ENCODE measurements around the gene FHIT.

Gene FHIT

GRCh38 chr3:60810881-60811280 lies 440.4 kb downstream of the FHIT start:
- Histone ChIP-seq H3K9me3 (ENCODE audit: control insufficient read depth, insufficient read depth, low read length) (no peaks in the 10 kb centered on the region), H3K4me1 (ENCODE audit: control insufficient read depth, insufficient read depth, low read length) (no peaks in the 10 kb centered on the region), H3K9ac (ENCODE audit: low read depth, low read length) (no peak overlapping the region), H3K4me3 (ENCODE audit: low read depth, low read length) (no peak overlapping the region), H3K36me3 (ENCODE audit: control insufficient read depth, insufficient read depth, low read length) (no peaks in the 10 kb centered on the region), H3K27me3 (ENCODE audit: control insufficient read depth, insufficient read depth, low read length) (no peaks in the 10 kb centered on the region)

- H3K36me3 ChIP-seq (ENCODE audit: control insufficient read depth, insufficient read depth, low read length), result no peaks in the 10 kb centered on the region
- no peaks in the 10 kb centered on the region for H3K27me3 ChIP-seq (ENCODE audit: control insufficient read depth, insufficient read depth, low read length)
- H3K9me3 ChIP-seq (ENCODE audit: control insufficient read depth, insufficient read depth, low read length), result no peaks in the 10 kb centered on the region
- no peaks in the 10 kb centered on the region for H3K4me1 ChIP-seq (ENCODE audit: control insufficient read depth, insufficient read depth, low read length)
- H3K9ac ChIP-seq (ENCODE audit: low read depth, low read length), result no peak overlapping the region
- no peak overlapping the region for H3K4me3 ChIP-seq (ENCODE audit: low read depth, low read length)
Observed at GRCh38 chr3:60809857-60810610, 441.2 kb downstream of the FHIT start.

GRCh38 chr3:60803216-60804173 lies 447.8 kb downstream of the FHIT start:
- H3K9me3 ChIP-seq (ENCODE audit: control insufficient read depth, insufficient read depth, low read length), result no peaks in the 10 kb centered on the region
- no peaks in the 10 kb centered on the region for H3K27me3 ChIP-seq (ENCODE audit: control insufficient read depth, insufficient read depth, low read length)
- H3K36me3 ChIP-seq (ENCODE audit: control insufficient read depth, insufficient read depth, low read length), result no peaks in the 10 kb centered on the region
- H3K4me1 ChIP-seq (ENCODE audit: control insufficient read depth, insufficient read depth, low read length), result no peaks in the 10 kb centered on the region
- H3K4me3 ChIP-seq (ENCODE audit: low read depth, low read length), result no peak overlapping the region
- no peak overlapping the region for H3K9ac ChIP-seq (ENCODE audit: low read depth, low read length)

GRCh38 chr3:60801307-60801706 lies 449.9 kb downstream of the FHIT start:
- no peaks in the 10 kb centered on the region for H3K27me3 ChIP-seq (ENCODE audit: control insufficient read depth, insufficient read depth, low read length)
- no peaks in the 10 kb centered on the region for H3K36me3 ChIP-seq (ENCODE audit: control insufficient read depth, insufficient read depth, low read length)
- H3K4me3 ChIP-seq (ENCODE audit: low read depth, low read length), result no peak overlapping the region
- no peaks in the 10 kb centered on the region for H3K9me3 ChIP-seq (ENCODE audit: control insufficient read depth, insufficient read depth, low read length)
- no peaks in the 10 kb centered on the region for H3K4me1 ChIP-seq (ENCODE audit: control insufficient read depth, insufficient read depth, low read length)
- no peak overlapping the region for H3K9ac ChIP-seq (ENCODE audit: low read depth, low read length)

- H3K9me3 ChIP-seq (ENCODE audit: control insufficient read depth, insufficient read depth, low read length), result no peaks in the 10 kb centered on the region
- H3K4me3 ChIP-seq (ENCODE audit: low read depth, low read length), result no peak overlapping the region
- no peaks in the 10 kb centered on the region for H3K27me3 ChIP-seq (ENCODE audit: control insufficient read depth, insufficient read depth, low read length)
- H3K4me1 ChIP-seq (ENCODE audit: control insufficient read depth, insufficient read depth, low read length), result no peaks in the 10 kb centered on the region
- no peak overlapping the region for H3K9ac ChIP-seq (ENCODE audit: low read depth, low read length)
- H3K36me3 ChIP-seq (ENCODE audit: control insufficient read depth, insufficient read depth, low read length), result no peaks in the 10 kb centered on the region
Observed at GRCh38 chr3:60798456-60798855, 452.8 kb downstream of the FHIT start.

- Histone ChIP-seq H3K4me3 (ENCODE audit: low read depth, low read length) (no peak overlapping the region), H3K9ac (ENCODE audit: low read depth, low read length) (no peak overlapping the region), H3K4me1 (ENCODE audit: control insufficient read depth, insufficient read depth, low read length) (no peaks in the 10 kb centered on the region), H3K27me3 (ENCODE audit: control insufficient read depth, insufficient read depth, low read length) (no peaks in the 10 kb centered on the region), H3K9me3 (ENCODE audit: control insufficient read depth, insufficient read depth, low read length) (no peaks in the 10 kb centered on the region), H3K36me3 (ENCODE audit: control insufficient read depth, insufficient read depth, low read length) (no peaks in the 10 kb centered on the region)
Observed at GRCh38 chr3:60792249-60792852, 458.9 kb downstream of the FHIT start.

- Histone ChIP-seq H3K4me1 (ENCODE audit: control insufficient read depth, insufficient read depth, low read length) (no peaks in the 10 kb centered on the region), H3K9ac (ENCODE audit: low read depth, low read length) (no peak overlapping the region), H3K36me3 (ENCODE audit: control insufficient read depth, insufficient read depth, low read length) (no peaks in the 10 kb centered on the region), H3K27me3 (ENCODE audit: control insufficient read depth, insufficient read depth, low read length) (no peaks in the 10 kb centered on the region), H3K9me3 (ENCODE audit: control insufficient read depth, insufficient read depth, low read length) (peaks cover 3% of the 10 kb centered on the region), H3K4me3 (ENCODE audit: low read depth, low read length) (no peak overlapping the region)
Observed at GRCh38 chr3:60788185-60788584, 463.1 kb downstream of the FHIT start.

- no peaks in the 10 kb centered on the region for H3K4me1 ChIP-seq (ENCODE audit: control insufficient read depth, insufficient read depth, low read length)
- H3K27me3 ChIP-seq (ENCODE audit: control insufficient read depth, insufficient read depth, low read length), result no peaks in the 10 kb centered on the region
- H3K9me3 ChIP-seq (ENCODE audit: control insufficient read depth, insufficient read depth, low read length), result peaks cover 17% of the 10 kb centered on the region
- H3K9ac ChIP-seq (ENCODE audit: low read depth, low read length), result no peak overlapping the region
- H3K36me3 ChIP-seq (ENCODE audit: control insufficient read depth, insufficient read depth, low read length), result no peaks in the 10 kb centered on the region
- no peak overlapping the region for H3K4me3 ChIP-seq (ENCODE audit: low read depth, low read length)
Observed at GRCh38 chr3:60781935-60782334, 469.3 kb downstream of the FHIT start.

GRCh38 chr3:60779637-60780036 lies 471.6 kb downstream of the FHIT start:
- Histone ChIP-seq H3K4me1 (ENCODE audit: control insufficient read depth, insufficient read depth, low read length) (no peaks in the 10 kb centered on the region), H3K9ac (ENCODE audit: low read depth, low read length) (no peak overlapping the region), H3K27me3 (ENCODE audit: control insufficient read depth, insufficient read depth, low read length) (no peaks in the 10 kb centered on the region), H3K9me3 (ENCODE audit: control insufficient read depth, insufficient read depth, low read length) (peaks cover 25% of the 10 kb centered on the region), H3K4me3 (ENCODE audit: low read depth, low read length) (no peak overlapping the region), H3K36me3 (ENCODE audit: control insufficient read depth, insufficient read depth, low read length) (no peaks in the 10 kb centered on the region)

- H3K9me3 ChIP-seq (ENCODE audit: control insufficient read depth, insufficient read depth, low read length), result peaks cover 23% of the 10 kb centered on the region
- no peaks in the 10 kb centered on the region for H3K36me3 ChIP-seq (ENCODE audit: control insufficient read depth, insufficient read depth, low read length)
- H3K9ac ChIP-seq (ENCODE audit: low read depth, low read length), result no peak overlapping the region
- H3K4me3 ChIP-seq (ENCODE audit: low read depth, low read length), result no peak overlapping the region
- H3K27me3 ChIP-seq (ENCODE audit: control insufficient read depth, insufficient read depth, low read length), result no peaks in the 10 kb centered on the region
- peaks cover 7% of the 10 kb centered on the region for H3K4me1 ChIP-seq (ENCODE audit: control insufficient read depth, insufficient read depth, low read length)
Observed at GRCh38 chr3:60775985-60776384, 475.3 kb downstream of the FHIT start.

- peaks cover 15% of the 10 kb centered on the region for H3K4me1 ChIP-seq (ENCODE audit: control insufficient read depth, insufficient read depth, low read length)
- H3K4me3 ChIP-seq (ENCODE audit: low read depth, low read length), result no peak overlapping the region
- peaks cover 15% of the 10 kb centered on the region for H3K9me3 ChIP-seq (ENCODE audit: control insufficient read depth, insufficient read depth, low read length)
- no peaks in the 10 kb centered on the region for H3K27me3 ChIP-seq (ENCODE audit: control insufficient read depth, insufficient read depth, low read length)
- H3K36me3 ChIP-seq (ENCODE audit: control insufficient read depth, insufficient read depth, low read length), result no peaks in the 10 kb centered on the region
- H3K9ac ChIP-seq (ENCODE audit: low read depth, low read length), result no peak overlapping the region
Observed at GRCh38 chr3:60774617-60775016, 476.6 kb downstream of the FHIT start.
